Lower lobe of right lung (tissue), 2 donors: ENCODE results near the gene AHR. TPM values are rescaled to one million over a fixed set of nuclear protein-coding genes. Genes with fewer than 3 reads are reported as not detected.
A peak's percentile ranks its signal among the peaks of the same experiment; 100 is the strongest.

Experiments
- ATAC-seq, 2 donors: fragments of 200-7000 bp; cut with Tn5 transposase; one replicate each; pipeline ENCODE4 v1.9.1; 2020 to 2022; ENCODE audit warnings: mild to moderate bottlenecking in 2 of 2, moderate library complexity in 2 of 2
- DNase-seq: peaks from one replicate; pipeline ENCODE4 v3.0.0-alpha.2; 2020
- H3K27ac ChIP-seq: fragments of 200-600 bp; one replicate; pipeline ENCODE4 v1.8.0; 2022
- H3K27me3 ChIP-seq: fragments of 200-600 bp; one replicate; pipeline ENCODE4 v1.8.0; 2022; ENCODE audit warnings: low read depth
- H3K36me3 ChIP-seq: fragments of 200-600 bp; one replicate; pipeline ENCODE4 v1.8.0; 2022; ENCODE audit warnings: mild to moderate bottlenecking
- H3K4me1 ChIP-seq: fragments of 200-600 bp; one replicate; pipeline ENCODE4 v1.8.0; 2022
- H3K4me3 ChIP-seq: fragments of 200-600 bp; one replicate; pipeline ENCODE4 v1.8.0; 2022; ENCODE audit warnings: mild to moderate bottlenecking
- H3K9me3 ChIP-seq: fragments of 200-600 bp; one replicate; pipeline ENCODE4 v1.8.0; 2022
- CTCF ChIP-seq: fragments of 200-600 bp; IDR thresholded peaks from one replicate; pipeline ENCODE4 v1.8.0; 2022; ENCODE audit warnings: antibody characterized with exemption, mild to moderate bottlenecking
- intact Hi-C: fragments of 100-400 bp; cut with DNase I; formaldehyde crosslinking; loops from one replicate; pipeline ENCODE4 v1.11.0; 2022
- long read RNA-seq: library from polyadenylated mRNA; unstranded; transcript quantifications from one replicate; pipeline ENCODE4 v2.0.0, GENCODE V29; 2021
- total RNA-seq: library from RNA; stranded (reverse); fragmentation: NEBNext Ultra II Directional; extraction: Animal tissue kit (Norgen Biotek cat#: 25700); gene quantifications from one replicate; pipeline ENCODE4 v1.2.1, GENCODE V29; 2021
- donor health status: DM: no; HTN: yes; CAD: no; lungs with severe emphysema.

Gene AHR
- total RNA-seq, result 132 TPM
- long read RNA-seq, full-length matches to known transcripts, result 6 of 41 reads
- long read RNA-seq, partial matches to known transcripts, result 18 of 41 reads
- long read RNA-seq, other reads (novel, unspliced or antisense), result 17 of 41 reads

GRCh38 chr7:17298102-17298839 lies at the start of gene AHR:
TSS of gene AHR (plus strand) at chr7:17298652. CDS start at chr7:17299265, 613 bp downstream.
- ATAC-seq (peak; percentile 93 to 98), DNase-seq (peak; percentile 97)
- H3K27ac ChIP-seq, result peak within 1 kb of the TSS; percentile 99
- intact Hi-C loops, result no loop called here
- peak within 1 kb of the TSS; percentile 90 for H3K4me3 ChIP-seq
- H3K9me3 ChIP-seq, result no peaks in the 10 kb centered on the region
- no peak for TF ChIP-seq CTCF
- H3K27me3 ChIP-seq, result no peaks in the 10 kb centered on the region
- peaks cover 27% of the 10 kb centered on the region for H3K4me1 ChIP-seq
- no peaks in the 10 kb centered on the region for H3K36me3 ChIP-seq

- TF ChIP-seq CTCF, result no peak
- Histone ChIP-seq H3K4me1 (no peaks in the 10 kb centered on the region), H3K36me3 (no peaks in the 10 kb centered on the region), H3K27me3 (no peaks in the 10 kb centered on the region), H3K9me3 (no peaks in the 10 kb centered on the region), H3K27ac (no peak overlapping the region), H3K4me3 (no peak overlapping the region)
- intact Hi-C loops, result no loop called here
- ATAC-seq (no peak), DNase-seq (no peak)
These were observed 44.6 kb upstream of the AHR start for GRCh38 chr7:17253885-17254284.

- no peaks in the 10 kb centered on the region for H3K36me3 ChIP-seq
- no peaks in the 10 kb centered on the region for H3K27me3 ChIP-seq
- no peak overlapping the region for H3K27ac ChIP-seq
- DNase-seq, result no peak
- H3K9me3 ChIP-seq, result no peaks in the 10 kb centered on the region
- TF ChIP-seq CTCF, result no peak
- intact Hi-C loops, result no loop called here
- no peaks in the 10 kb centered on the region for H3K4me1 ChIP-seq
- no peak for ATAC-seq
- no peak overlapping the region for H3K4me3 ChIP-seq
These were observed 42.5 kb upstream of the AHR start for GRCh38 chr7:17255926-17256325.

- H3K9me3 ChIP-seq, result no peaks in the 10 kb centered on the region
- no peak for DNase-seq
- no peak for ATAC-seq
- no peak overlapping the region for H3K4me3 ChIP-seq
- no peaks in the 10 kb centered on the region for H3K36me3 ChIP-seq
- no peaks in the 10 kb centered on the region for H3K4me1 ChIP-seq
- intact Hi-C loops, result no loop called here
- TF ChIP-seq CTCF, result no peak
- H3K27ac ChIP-seq, result no peak overlapping the region
- H3K27me3 ChIP-seq, result no peaks in the 10 kb centered on the region
These were observed 42.1 kb upstream of the AHR start for GRCh38 chr7:17256375-17256774.

GRCh38 chr7:17266565-17266964 lies 31.9 kb upstream of the AHR start:
- DNase-seq (no peak), ATAC-seq (no peak)
- TF ChIP-seq CTCF, result no peak
- Histone ChIP-seq H3K27ac (no peak overlapping the region), H3K9me3 (peaks cover 40% of the 10 kb centered on the region), H3K27me3 (no peaks in the 10 kb centered on the region), H3K4me3 (no peak overlapping the region), H3K36me3 (no peaks in the 10 kb centered on the region), H3K4me1 (no peaks in the 10 kb centered on the region)
- intact Hi-C loops, result no loop called here
